OCI-LY7 (cell line): Measurements from ENCODE around the gene SMPD1. TPM values are rescaled to one million over a fixed set of nuclear protein-coding genes. Genes with fewer than 3 reads are reported as not detected.

ENCODE experiments used
- BruUV-seq: library from RNA; stranded (reverse); fragments of 400-500 nt; replicated peaks from 2 replicates; lab custom pipeline; 2021; lab: Mats Ljungman, UMichigan
- CTCF ChIA-PET: fragments of 300-600 bp; sonication (Branson Sonifier 250); formaldehyde crosslinking; loops from one replicate; lab custom pipeline; 2022; ENCODE audit warnings: antibody characterized with exemption; ENCODE audit not compliant: unreplicated experiment; lab: Charles Lee
- POLR2A ChIA-PET: fragments of 300-600 bp; sonication (Branson Sonifier 250); formaldehyde crosslinking; loops from one replicate; lab custom pipeline; 2022; ENCODE audit warnings: antibody characterized with exemption; lab: Charles Lee
- DNase-seq: peaks from one replicate; pipeline ENCODE4 v3.0.0-alpha.2; 2015; ENCODE audit warnings: low spot score
- H2AFZ ChIP-seq: fragments of 200-600 bp; sonication (generic), shearing (Covaris generic); 2 replicates; pipeline ENCODE4 v1.6.1; 2014; ENCODE audit warnings: mild to moderate bottlenecking, antibody characterized with exemption, low read length, moderate library complexity
- H3K27ac ChIP-seq: fragments of 200-600 bp; sonication (generic); 2 replicates; pipeline ENCODE4 v1.5.1; 2014; ENCODE audit warnings: mixed run types, low read depth, mild to moderate bottlenecking, moderate library complexity, low read length, inconsistent platforms; ENCODE audit not compliant: poor library complexity, severe bottlenecking
- H3K36me3 ChIP-seq: fragments of 200-600 bp; sonication (generic); 2 replicates; pipeline ENCODE4 v1.6.1; 2014; ENCODE audit warnings: mild to moderate bottlenecking, antibody characterized with exemption, low read length, moderate library complexity, mixed read lengths; ENCODE audit not compliant: insufficient read depth
- H3K4me1 ChIP-seq: fragments of 200-600 bp; sonication (generic); 2 replicates; pipeline ENCODE4 v1.5.1; 2014; ENCODE audit warnings: mild to moderate bottlenecking, low read length; ENCODE audit not compliant: insufficient read depth, poor library complexity, severe bottlenecking
- H3K4me2 ChIP-seq: fragments of 200-600 bp; sonication (generic); 2 replicates; pipeline ENCODE4 v1.6.1; 2014; ENCODE audit warnings: mild to moderate bottlenecking, low read length
- H3K4me3 ChIP-seq: fragments of 200-600 bp; sonication (generic); 2 replicates; pipeline ENCODE4 v1.5.1; 2014; ENCODE audit warnings: mild to moderate bottlenecking, low read depth, low read length; ENCODE audit not compliant: poor library complexity, severe bottlenecking
- H3K79me2 ChIP-seq: fragments of 200-600 bp; sonication (generic); 2 replicates; pipeline ENCODE4 v1.6.1; 2016; ENCODE audit warnings: low read depth, mild to moderate bottlenecking, low read length, moderate library complexity, mixed read lengths; ENCODE audit not compliant: insufficient read depth
- H3K9me2 ChIP-seq: fragments of 200-600 bp; sonication (generic); 2 replicates; pipeline ENCODE4 v1.6.1; 2016; ENCODE audit warnings: mild to moderate bottlenecking, low read length, mixed read lengths; ENCODE audit not compliant: insufficient read depth
- H3K9me3 ChIP-seq: fragments of 200-600 bp; sonication (generic); 2 replicates; pipeline ENCODE4 v1.6.1; 2014; ENCODE audit warnings: mild to moderate bottlenecking, mixed run types, low read length, mixed read lengths
- H4K20me1 ChIP-seq: fragments of 200-600 bp; sonication (generic); 2 replicates; pipeline ENCODE4 v1.6.1; 2014; ENCODE audit warnings: mild to moderate bottlenecking, antibody characterized with exemption, low read length, moderate library complexity, mixed read lengths; ENCODE audit not compliant: insufficient read depth
- CTCF ChIP-seq: fragments of 200-600 bp; sonication (generic); conservative IDR thresholded peaks from 2 replicates; pipeline ENCODE4 v1.5.1; 2014; ENCODE audit warnings: mild to moderate bottlenecking, antibody characterized with exemption, low read length, moderate library complexity, mixed read lengths
- EZH2phosphoT487 ChIP-seq: fragments of 200-600 bp; sonication (generic); IDR thresholded peaks from 2 replicates; pipeline ENCODE4 v1.6.1; 2018; ENCODE audit warnings: low read depth, borderline replicate concordance, mild to moderate bottlenecking, mixed run types, antibody characterized with exemption, low read length, moderate library complexity, mixed read lengths
- intact Hi-C: fragments of 100-400 bp; cut with micrococcal nuclease; formaldehyde crosslinking; loops from one replicate; pipeline ENCODE4 v1.10.0; 2022; ENCODE audit not compliant: unreplicated experiment
- total RNA-seq, 2 experiments: library from RNA; depleted of rRNA in 1 of 2; stranded (reverse); fragments of >200 nt in 1 of 2; shearing (Covaris generic) in 1 of 2; gene quantifications; 2 replicates each; pipeline ENCODE4 v1.2.3, GENCODE V29; 2014 to 2022

Gene SMPD1
- total RNA-seq, 2 experiments from 2014 or later = 5.1 to 11.9 TPM

- no peaks in the 10 kb centered on the region for H4K20me1 ChIP-seq
- H3K4me2 ChIP-seq = no peak within 1 kb of the TSS
- no peak for TF ChIP-seq EZH2phosphoT487
- no peak for TF ChIP-seq CTCF
- H3K9me3 ChIP-seq = no peaks in the 10 kb centered on the region
- H3K27ac ChIP-seq = no peak within 1 kb of the TSS
- POLR2A ChIA-PET = interaction anchor here (0.7 to 1.3 kb wide), 3 partner anchors 14 to 52 kb away, joined by 3 read pairs; partner anchors contain the start of gene APBB1
- no peak for DNase-seq
- H2AFZ ChIP-seq = no peak within 1 kb of the TSS
- intact Hi-C loops = no loop called here
- H3K4me1 ChIP-seq = peaks cover 61% of the 10 kb centered on the region
- no TSS peak for BruUV-seq
- no peaks in the 10 kb centered on the region for H3K79me2 ChIP-seq
- no peaks in the 10 kb centered on the region for H3K9me2 ChIP-seq
- H3K4me3 ChIP-seq = no peak within 1 kb of the TSS
- no peaks in the 10 kb centered on the region for H3K36me3 ChIP-seq
- CTCF ChIA-PET = interaction anchor here (1.2 kb wide), 1 partner anchor 62 kb away, joined by 4 read pairs; no protein-coding TSS in a partner anchor
These were observed 50.7 kb downstream of the SMPD1 start, which contains the start of gene HPX for GRCh38 chr11:6440906-6441358. TSS of gene HPX (minus strand) at chr11:6440987. CDS start at chr11:6440963, 24 bp downstream.

- no peak overlapping the region for H3K4me2 ChIP-seq
- no peaks in the 10 kb centered on the region for H4K20me1 ChIP-seq
- no peak overlapping the region for H2AFZ ChIP-seq
- TF ChIP-seq CTCF (no peak), EZH2phosphoT487 (no peak)
- intact Hi-C loops = loop anchor here (2.0 kb wide), 1 partner anchor 62 kb away; no protein-coding TSS in a partner anchor
- POLR2A ChIA-PET = interaction anchor here (0.8 to 6.1 kb wide), 2 partner anchors 15 to 65 kb away, joined by 3 to 62 read pairs; no protein-coding TSS in a partner anchor
- H3K4me3 ChIP-seq = no peak overlapping the region
- peaks cover 46% of the 10 kb centered on the region for H3K4me1 ChIP-seq
- no peaks in the 10 kb centered on the region for H3K79me2 ChIP-seq
- no TSS peak for BruUV-seq
- H3K9me2 ChIP-seq = no peaks in the 10 kb centered on the region
- no peaks in the 10 kb centered on the region for H3K9me3 ChIP-seq
- CTCF ChIA-PET = interaction anchor here (2.4 to 4.0 kb wide), 2 partner anchors 52 to 63 kb away, joined by 8 to 74 read pairs; partner anchors contain the start of gene SMPD1
- no peak overlapping the region for H3K27ac ChIP-seq
- DNase-seq = no peak
- H3K36me3 ChIP-seq = no peaks in the 10 kb centered on the region
These were observed 52.2 kb downstream of the SMPD1 start for GRCh38 chr11:6442441-6442840.
